Sigmoid colon (tissue), 7 donors: Measurements from ENCODE around the gene SLC13A4. TPM values are rescaled to one million over a fixed set of nuclear protein-coding genes. Genes with fewer than 3 reads are reported as not detected.
"Not testable (repeated sequence)": the region's sequence is repeated elsewhere in the genome, so short reads cannot be mapped to it uniquely, and the experiment has no call there.

Experiments
- DNase-seq: peaks from one replicate; pipeline ENCODE4 v3.0.0-alpha.2; 2019
- H3K27ac ChIP-seq, 4 donors: fragments of 200-600 bp; sonication (generic); one replicate each; pipeline ENCODE4 v1.5.1; 2016 to 2019; ENCODE audit warnings: mild to moderate bottlenecking in 1 of 4
- H3K27me3 ChIP-seq, 3 donors: fragments of 200-600 bp; sonication (generic); one replicate each; pipeline ENCODE4 v1.5.1; 2019; ENCODE audit warnings: mild to moderate bottlenecking in 1 of 3
- H3K36me3 ChIP-seq, 4 donors: fragments of 200-600 bp; sonication (generic); one replicate each; pipeline ENCODE4 v1.5.1; 2016 to 2019
- H3K4me1 ChIP-seq, 4 donors: fragments of 200-600 bp; sonication (generic); one replicate each; pipeline ENCODE4 v1.5.1; 2017 to 2019
- H3K4me3 ChIP-seq, 4 donors: fragments of 200-600 bp; sonication (generic); one replicate each; pipeline ENCODE4 v1.5.1; 2017 to 2019; ENCODE audit warnings: mild to moderate bottlenecking in 2 of 4, moderate library complexity in 1 of 4
- H3K9me3 ChIP-seq, 4 donors: fragments of 200-600 bp in 3 of 4; sonication (generic) in 3 of 4; one replicate each; pipeline versions ENCODE4 v1.5.1 to v1.6.1; 2013 to 2019
- CTCF ChIP-seq, 4 experiments: fragments of 450-650 bp in 3 of 4; fragments of 200-600 bp in 1 of 4; IDR thresholded peaks; one replicate each; pipeline ENCODE4 v1.5.1; 2016 to 2019; ENCODE audit warnings: antibody characterized with exemption in 4 of 4, mild to moderate bottlenecking in 3 of 4, moderate library complexity in 2 of 4
- EP300 ChIP-seq, 4 donors: sonication (generic); formaldehyde crosslinking; IDR thresholded peaks; one replicate each; pipeline ENCODE4 v1.6.1; 2017; ENCODE audit warnings: antibody characterized with exemption in 4 of 4
- POLR2A ChIP-seq, 2 donors: fragments of 450-650 bp; IDR thresholded peaks; one replicate each; pipeline ENCODE4 v1.6.1; 2016; ENCODE audit warnings: antibody characterized with exemption in 2 of 2, mild to moderate bottlenecking in 2 of 2, moderate library complexity in 2 of 2
- POLR2AphosphoS5 ChIP-seq, 4 donors: sonication (generic); formaldehyde crosslinking; IDR thresholded peaks; one replicate each; pipeline ENCODE4 v1.6.1; 2017; ENCODE audit warnings: antibody characterized with exemption in 4 of 4
- WGBS, 2 donors: extraction: QIAGEN DNeasy Blood & Tissue Kit; methylation state at CpG; one replicate each; pipeline ENCODE4 v1.1.7; 2013; 5-methylcytosine and 5-hydroxymethylcytosine counted together
- intact Hi-C: fragments of 100-400 bp; cut with DNase I; formaldehyde crosslinking; loops from one replicate; pipeline ENCODE4 v1.15.1; 2023
- polyA plus RNA-seq, 3 donors: library from polyadenylated mRNA; stranded (reverse); fragments of 200-250 nt; gene quantifications; one replicate each; pipeline ENCODE4 v1.2.3, GENCODE V29; 2013
- total RNA-seq, 4 donors: library from RNA; depleted of rRNA; stranded (reverse); fragments of >200 nt; gene quantifications; one replicate each; pipeline ENCODE4 v1.1.0, GENCODE V29; 2016
- donor health status: healthy with polysubstance abuse.
- donor health status: Bipolar disorder and iron deficiency.
- donor health status: healthy.

SLC13A4 gene
- total and polyA plus RNA-seq, 7 donors = 0.12 to 0.60 (median 0.28) TPM; not detected in 4

DNA sequence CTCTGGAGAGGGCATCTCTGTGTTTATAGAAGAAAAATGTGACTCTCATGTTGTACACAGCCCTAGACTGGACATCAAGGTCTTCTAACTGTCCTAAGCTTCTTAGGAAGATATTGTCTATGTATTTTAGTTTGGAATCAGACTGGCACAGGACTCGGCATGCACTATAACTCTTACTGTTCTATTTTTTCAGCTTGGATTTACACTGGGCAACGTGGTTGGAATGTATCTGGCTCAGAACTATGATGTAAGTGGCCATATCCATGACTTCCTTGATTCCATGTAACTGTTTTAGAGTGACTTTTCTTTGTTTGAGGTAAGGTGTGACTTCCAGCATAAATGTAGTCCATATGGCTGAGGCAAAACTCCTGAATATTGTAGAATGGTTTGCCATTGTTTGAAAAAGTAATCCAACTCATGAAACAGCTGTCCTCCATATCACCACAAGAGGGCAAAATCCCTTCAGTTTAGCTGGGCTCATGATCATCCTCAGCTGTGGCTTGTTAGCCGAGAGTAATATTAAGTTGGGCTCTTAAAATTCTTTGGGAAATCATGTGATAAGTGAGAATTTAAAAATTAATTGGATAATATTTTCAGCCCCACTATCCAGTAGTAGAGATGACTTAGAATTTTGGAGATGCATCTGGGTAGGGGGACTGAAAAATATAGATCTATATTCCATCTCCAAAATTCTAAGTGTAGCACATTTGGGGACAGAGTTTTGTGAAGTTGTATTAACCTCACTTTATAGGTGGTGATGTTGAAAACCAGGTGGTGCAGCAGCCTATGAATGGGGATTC, 55.2 kb downstream of the SLC13A4 start:
- peaks cover 0 to 10% (median 3%) of the 10 kb centered on the region in 4 donors for H3K36me3 ChIP-seq
- 65 to 67% methylated on average over 3 of the region's 3 CpGs for WGBS, 2 donors
- no peaks in the 10 kb centered on the region for H3K27me3 ChIP-seq
- no peak overlapping the region for H3K4me3 ChIP-seq
- no peaks in the 10 kb centered on the region for H3K9me3 ChIP-seq
- no peak for DNase-seq
- H3K4me1 ChIP-seq = peaks cover 0 to 33% (median 30%) of the 10 kb centered on the region in 4 donors
- intact Hi-C loops = loop anchor here (2.0 kb wide), 1 partner anchor 336 kb away; no protein-coding TSS in a partner anchor
- no peak for TF ChIP-seq POLR2A (IDR thresholded peaks at IDR 0.05)
- no peak for TF ChIP-seq EP300 (IDR thresholded peaks at IDR 0.05)
- peak; percentile 62 to 82 (median 72) for TF ChIP-seq CTCF (IDR thresholded peaks at IDR 0.05)
- no peak for TF ChIP-seq POLR2AphosphoS5 (IDR thresholded peaks at IDR 0.05)
- H3K27ac ChIP-seq = peak overlapping the region in 3 of 4 donors; percentile 0 to 41 (median 40)

DNA sequence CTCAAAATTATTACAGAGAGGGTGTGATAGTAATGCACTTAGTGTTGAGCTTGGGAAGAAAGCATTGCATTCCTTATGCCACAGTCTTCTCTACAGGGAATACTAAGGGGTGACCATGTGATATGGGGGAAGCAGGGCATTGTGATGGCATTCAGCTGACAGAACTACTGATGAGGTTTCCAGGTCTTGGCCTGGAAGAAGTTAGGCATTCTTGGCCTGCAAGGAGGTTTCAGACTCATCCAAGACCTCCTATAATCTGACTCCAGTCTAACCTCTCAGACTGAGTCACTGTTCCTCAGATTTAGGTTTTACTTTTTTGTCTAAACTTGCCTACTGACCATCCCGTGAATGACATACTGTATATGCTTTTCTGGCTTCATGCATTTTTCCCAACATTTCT, 57.8 kb downstream of the SLC13A4 start:
- TF ChIP-seq POLR2AphosphoS5 (IDR thresholded peaks at IDR 0.05) (no peak), POLR2A (IDR thresholded peaks at IDR 0.05) (no peak), CTCF (IDR thresholded peaks at IDR 0.05) (no peak), EP300 (IDR thresholded peaks at IDR 0.05) (no peak)
- Histone ChIP-seq H3K36me3 (peaks cover 0 to 5% (median 0%) of the 10 kb centered on the region in 4 donors), H3K27ac (peak overlapping the region in 1 of 4 donors; percentile 30), H3K4me1 (peaks cover 0 to 40% (median 33%) of the 10 kb centered on the region in 4 donors), H3K27me3 (no peaks in the 10 kb centered on the region), H3K9me3 (no peaks in the 10 kb centered on the region), H3K4me3 (no peak overlapping the region)
- intact Hi-C loops = no loop called here
- DNase-seq = no peak
- 66 to 71% methylated on average over 1 of the region's 1 CpG for WGBS, 2 donors

- 84 to 86% methylated on average over 1 of the region's 1 CpG for WGBS, 2 donors
- H3K36me3 ChIP-seq = peaks cover 0 to 5% (median 0%) of the 10 kb centered on the region in 4 donors
- no peak overlapping the region for H3K4me3 ChIP-seq
- H3K4me1 ChIP-seq = peaks cover 0 to 41% (median 33%) of the 10 kb centered on the region in 4 donors
- no peaks in the 10 kb centered on the region for H3K27me3 ChIP-seq
- DNase-seq = no peak
- no peaks in the 10 kb centered on the region for H3K9me3 ChIP-seq
- intact Hi-C loops = loop anchor here (5.0 to 10.0 kb wide), 2 partner anchors 78 to 305 kb away; partner anchors contain the start of genes FAM180A and MTPN
- H3K27ac ChIP-seq = peak overlapping the region in 1 of 4 donors; percentile 30
- TF ChIP-seq EP300 (IDR thresholded peaks at IDR 0.05) = no peak
- no peak for TF ChIP-seq POLR2A (IDR thresholded peaks at IDR 0.05)
- no peak for TF ChIP-seq POLR2AphosphoS5 (IDR thresholded peaks at IDR 0.05)
- no peak for TF ChIP-seq CTCF (IDR thresholded peaks at IDR 0.05)
Observed at GRCh38 chr7:135669774-135670173, 58.2 kb downstream of the SLC13A4 start.

- H3K36me3 ChIP-seq, H3K4me3 ChIP-seq, DNase-seq, H3K9me3 ChIP-seq, H3K27ac ChIP-seq, H3K27me3 ChIP-seq: not testable (repeated sequence)
- intact Hi-C loops = loop anchor here (5.0 to 10.0 kb wide), 2 partner anchors 78 to 306 kb away; partner anchors contain the start of genes FAM180A and MTPN
- 76 to 77% methylated on average over 6 of the region's 6 CpGs for WGBS, 2 donors
- peaks cover 0 to 49% (median 37%) of the 10 kb centered on the region in 4 donors for H3K4me1 ChIP-seq
Observed at GRCh38 chr7:135668852-135669395, 59.1 kb downstream of the SLC13A4 start.

- not testable (repeated sequence) for H3K27me3 ChIP-seq, H3K4me3 ChIP-seq, DNase-seq, H3K27ac ChIP-seq, H3K36me3 ChIP-seq, H3K9me3 ChIP-seq
- intact Hi-C loops = loop anchor here (5.0 to 10.0 kb wide), 2 partner anchors 80 to 307 kb away; partner anchors contain the start of genes FAM180A and MTPN
- H3K4me1 ChIP-seq = peaks cover 0 to 46% (median 36%) of the 10 kb centered on the region in 4 donors
- WGBS, 2 donors = 96 to 100% methylated on average over 1 of the region's 1 CpG
Observed at GRCh38 chr7:135667626-135668025, 60.4 kb downstream of the SLC13A4 start.
